HepG2 (cell line): ENCODE data around the gene PLSCR3. TPM values are rescaled to one million over a fixed set of nuclear protein-coding genes. Genes with fewer than 3 reads are reported as not detected.
A peak's percentile ranks its signal among the peaks of the same experiment; 100 is the strongest.

Experiments used
- ATAC-seq: fragments of 200-7000 bp; cut with Tn5 transposase; 3 replicates; pipeline ENCODE4 v1.9.1; 2020; ENCODE audit warnings: mild to moderate bottlenecking, moderate library complexity
- BruUV-seq: library from RNA; stranded (reverse); fragments of 400-500 nt; replicated peaks from 2 replicates; lab custom pipeline; 2021; lab: Mats Ljungman, UMichigan
- CTCF ChIA-PET: fragments of 300-600 bp; formaldehyde crosslinking; extraction: SDS; loops from one replicate; lab custom pipeline; 2021; ENCODE audit warnings: low total read pairs, inconsistent platforms, low intra/inter-chr PET ratio; lab: Yijun Ruan, JAX
- POLR2A ChIA-PET: fragments of 350-600 bp; sonication (Branson Sonifier 250); formaldehyde crosslinking; loops from one replicate; lab custom pipeline; 2020; ENCODE audit warnings: antibody characterized with exemption, inconsistent platforms; lab: Yijun Ruan, JAX
- DNase-seq: peaks from one replicate; pipeline ENCODE4 v3.0.0-alpha.2; 2015; ENCODE audit warnings: low spot score
- FAIRE-seq: peaks from 3 replicates; lab custom pipeline; 2011; peaks lifted over from hg19 to GRCh38; lab: Jason Lieb, UNC
- H2AFZ ChIP-seq: one replicate; pipeline ENCODE4 v1.6.1; 2011; ENCODE audit warnings: low read length, inconsistent platforms
- H3K27ac ChIP-seq: fragments of 300-600 bp; 3 replicates; pipeline ENCODE4 v1.8.0; 2011; ENCODE audit warnings: mixed run types, mild to moderate bottlenecking, mixed read lengths, low read length, inconsistent platforms; ENCODE audit not compliant: insufficient read depth; ENCODE audit errors: extremely low read length
- H3K27me3 ChIP-seq, 2 experiments: fragments of 200-600 bp in 1 of 2; 2 replicates in 1 of 2; 3 replicates in 1 of 2; pipeline versions ENCODE4 v1.6.0 to v1.8.0; 2011; ENCODE audit warnings: low read length in 2 of 2, mild to moderate bottlenecking in 2 of 2, moderate library complexity in 2 of 2, inconsistent platforms in 1 of 2; ENCODE audit not compliant: insufficient read depth in 2 of 2, control insufficient read depth in 1 of 2
- H3K36me3 ChIP-seq, 2 experiments: fragments of 200-600 bp in 1 of 2; replicated peaks in 1 of 2; 2 replicates in 1 of 2; 3 replicates in 1 of 2; pipeline versions ENCODE4 v1.5.1 to v1.8.0; 2011; ENCODE audit warnings: low read length in 2 of 2, inconsistent platforms in 1 of 2; ENCODE audit not compliant: insufficient read depth in 2 of 2, control insufficient read depth in 1 of 2
- H3K4me1 ChIP-seq: 2 replicates; pipeline ENCODE4 v1.5.1; 2012; ENCODE audit warnings: low read length, inconsistent platforms; ENCODE audit not compliant: insufficient read depth
- H3K4me2 ChIP-seq: 2 replicates; pipeline ENCODE4 v1.6.0; 2011; ENCODE audit warnings: low read depth, low read length, inconsistent platforms
- H3K4me3 ChIP-seq, 3 experiments: fragments of 200-600 bp in 1 of 3; sonication (generic), shearing (Covaris generic) in 1 of 3; replicated peaks in 1 of 3; 2 replicates each; pipeline ENCODE4 v1.5.1; 2011 to 2016; ENCODE audit warnings: low read length in 3 of 3, inconsistent platforms in 2 of 3, low read depth in 2 of 3, mild to moderate bottlenecking in 2 of 3, control low read depth in 1 of 3, mixed read lengths in 1 of 3; ENCODE audit not compliant: insufficient read depth in 1 of 3
- H3K79me2 ChIP-seq: one replicate; pipeline ENCODE4 v1.6.1; 2011; ENCODE audit warnings: low read length, inconsistent platforms; ENCODE audit not compliant: insufficient read depth
- H3K9ac ChIP-seq: 2 replicates; pipeline ENCODE4 v1.6.0; 2011; ENCODE audit warnings: mild to moderate bottlenecking, low read depth, low read length, inconsistent platforms; ENCODE audit not compliant: insufficient read depth
- H3K9me3 ChIP-seq: 2 replicates; pipeline ENCODE4 v1.5.1; 2012; ENCODE audit warnings: mild to moderate bottlenecking, low read length
- H4K20me1 ChIP-seq: 2 replicates; pipeline ENCODE4 v1.6.0; 2011; ENCODE audit warnings: inconsistent platforms, mild to moderate bottlenecking, low read length, moderate library complexity; ENCODE audit not compliant: insufficient read depth
- E2F5 ChIP-seq: sonication (generic); formaldehyde crosslinking; conservative IDR thresholded peaks from 2 replicates; pipeline ENCODE4 v1.4.0; 2020; ENCODE audit warnings: missing genetic modification reagents
- GATAD1 ChIP-seq: IDR thresholded peaks from 2 replicates; pipeline ENCODE4 v1.6.1; 2016; ENCODE audit warnings: missing genetic modification reagents, missing compliant biosample characterization
- WGBS: methylation state at CpG from one replicate; pipeline ENCODE4 v1.1.6; 2017; ENCODE audit warnings: low lambda C conversion rate; 5-methylcytosine and 5-hydroxymethylcytosine counted together
- in situ Hi-C: cut with HindIII; loops from 2 replicates; pipeline ENCODE4 v1.10.0; 2017; ENCODE audit warnings: low pct_unique_long_range_greater_than_20kb; ENCODE audit not compliant: extremely low pct_ligation_motif_present
- intact Hi-C: fragments of 100-400 bp; cut with micrococcal nuclease; formaldehyde crosslinking; loops from one replicate; pipeline ENCODE4 v1.10.0; 2022; ENCODE audit not compliant: unreplicated experiment
- polyA plus RNA-seq, 8 experiments: library from polyadenylated mRNA; depleted of rRNA in 3 of 8; stranded (reverse) in 7 of 8; unstranded in 1 of 8; fragments of >200 nt; fragmentation: Illumina TruSeq in 4 of 8; extraction: Trizol in 4 of 8; gene quantifications; 2 replicates each; pipeline versions ENCODE4 v1.2.1 to v1.2.3, GENCODE V29; 2011 to 2016; ENCODE audit warnings: low read depth in 4 of 8, missing spikeins in 1 of 8, mixed read lengths in 1 of 8; ENCODE audit not compliant: insufficient read depth in 1 of 8
- total RNA-seq, 5 experiments: library from RNA; depleted of rRNA; stranded (reverse); fragments of >200 nt; fragmentation: Illumina TruSeq; extraction: Trizol; gene quantifications; 2 replicates each; pipeline ENCODE4 v1.2.3, GENCODE V29; 2016; ENCODE audit warnings: low read depth in 1 of 5
- TF ChIP-seq, protein P1 (sequence below): IDR thresholded peaks from 2 replicates; pipeline ENCODE4 v1.6.1; 2012; ENCODE audit warnings: inconsistent platforms
- TF ChIP-seq, protein P2 (sequence below): sonication (generic); formaldehyde crosslinking; IDR thresholded peaks from 2 replicates; pipeline ENCODE4 v1.4.0; 2020; ENCODE audit warnings: missing genetic modification reagents
- TF ChIP-seq, protein P3 (sequence below): sonication (generic); formaldehyde crosslinking; IDR thresholded peaks from 2 replicates; pipeline ENCODE4 v1.5.1; 2020; ENCODE audit warnings: mild to moderate bottlenecking, missing genetic modification reagents, moderate library complexity
- TF ChIP-seq, protein P4 (sequence below): IDR thresholded peaks from 2 replicates; pipeline ENCODE4 v1.6.1; 2018; ENCODE audit warnings: missing genetic modification reagents, mild to moderate bottlenecking, missing compliant biosample characterization

Gene PLSCR3
- total and polyA plus RNA-seq, 2 of the 13 experiments (the other 11 are each of a cell fraction or from before 2014, with no cell fraction given), result 5.6 to 6.2 TPM

DNA sequence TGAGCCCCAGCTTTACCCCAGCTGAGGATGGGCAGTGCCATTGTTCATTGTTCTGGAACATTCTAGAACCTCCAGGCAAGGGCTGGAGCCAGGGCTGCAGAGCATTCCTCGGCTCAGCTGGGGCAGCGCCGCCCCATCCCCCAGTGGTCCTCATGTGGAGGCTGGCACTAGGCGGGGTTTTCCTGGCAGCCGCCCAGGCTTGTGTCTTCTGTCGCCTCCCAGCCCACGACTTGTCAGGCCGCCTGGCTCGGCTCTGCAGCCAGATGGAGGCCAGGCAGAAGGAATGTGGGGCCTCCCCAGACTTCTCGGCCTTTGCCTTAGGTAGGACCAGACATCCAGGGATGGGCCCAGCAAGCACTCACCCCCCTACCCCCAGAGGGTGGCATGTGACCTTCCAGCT lies 39.3 kb downstream of the PLSCR3 start, which contains the start of gene TMEM95:
Gene TMEM95, plus strand, starts transcription at position 104 of the 400 bp plus-strand sequence. Its CDS starts 49 bp downstream, at position 153.
- FAIRE-seq (no peak), ATAC-seq (no peak), DNase-seq (no peak)
- CTCF ChIA-PET, result interaction anchor here (2.0 kb wide), 1 partner anchor 82 kb away, joined by 11 read pairs; no protein-coding TSS in a partner anchor
- Histone ChIP-seq H3K4me2 (no peak within 1 kb of the TSS), H3K27ac (no peak within 1 kb of the TSS), H3K9ac (no peak within 1 kb of the TSS), H3K27me3 (peaks cover 0 to 11% of the 10 kb centered on the region in 2 experiments; a peak in 2 of 5 replicates), H3K9me3 (no peaks in the 10 kb centered on the region), H4K20me1 (no peaks in the 10 kb centered on the region), H3K4me3 (no peak within 1 kb of the TSS), H3K79me2 (no peaks in the 10 kb centered on the region), H3K4me1 (peaks cover 26% of the 10 kb centered on the region), H2AFZ (no peak within 1 kb of the TSS)
- no TSS peak for BruUV-seq
- in situ Hi-C loops, result loop anchor here (5.0 kb wide), 1 partner anchor 82 kb away; the partner anchor contains the start of genes FGF11 and TMEM102
- POLR2A ChIA-PET, result interaction anchor here (1.0 to 7.0 kb wide), 4 partner anchors 26 to 130 kb away, joined by 4 to 44 read pairs (median 6); partner anchors contain the start of genes CHRNB1, NEURL4, POLR2A and TMEM256
- TF ChIP-seq, protein P1, sequence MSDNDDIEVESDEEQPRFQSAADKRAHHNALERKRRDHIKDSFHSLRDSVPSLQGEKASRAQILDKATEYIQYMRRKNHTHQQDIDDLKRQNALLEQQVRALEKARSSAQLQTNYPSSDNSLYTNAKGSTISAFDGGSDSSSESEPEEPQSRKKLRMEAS, result no peak
- TF ChIP-seq E2F5, result no peak
- TF ChIP-seq GATAD1 (CRISPR knock-in tag), result no peak
- TF ChIP-seq, protein P2, sequence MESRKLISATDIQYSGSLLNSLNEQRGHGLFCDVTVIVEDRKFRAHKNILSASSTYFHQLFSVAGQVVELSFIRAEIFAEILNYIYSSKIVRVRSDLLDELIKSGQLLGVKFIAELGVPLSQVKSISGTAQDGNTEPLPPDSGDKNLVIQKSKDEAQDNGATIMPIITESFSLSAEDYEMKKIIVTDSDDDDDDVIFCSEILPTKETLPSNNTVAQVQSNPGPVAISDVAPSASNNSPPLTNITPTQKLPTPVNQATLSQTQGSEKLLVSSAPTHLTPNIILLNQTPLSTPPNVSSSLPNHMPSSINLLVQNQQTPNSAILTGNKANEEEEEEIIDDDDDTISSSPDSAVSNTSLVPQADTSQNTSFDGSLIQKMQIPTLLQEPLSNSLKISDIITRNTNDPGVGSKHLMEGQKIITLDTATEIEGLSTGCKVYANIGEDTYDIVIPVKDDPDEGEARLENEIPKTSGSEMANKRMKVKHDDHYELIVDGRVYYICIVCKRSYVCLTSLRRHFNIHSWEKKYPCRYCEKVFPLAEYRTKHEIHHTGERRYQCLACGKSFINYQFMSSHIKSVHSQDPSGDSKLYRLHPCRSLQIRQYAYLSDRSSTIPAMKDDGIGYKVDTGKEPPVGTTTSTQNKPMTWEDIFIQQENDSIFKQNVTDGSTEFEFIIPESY (CRISPR knock-in tag), result 0 out of 2 replicates have a peak, but pooled peaks have one; percentile 29
- TF ChIP-seq, protein P3, sequence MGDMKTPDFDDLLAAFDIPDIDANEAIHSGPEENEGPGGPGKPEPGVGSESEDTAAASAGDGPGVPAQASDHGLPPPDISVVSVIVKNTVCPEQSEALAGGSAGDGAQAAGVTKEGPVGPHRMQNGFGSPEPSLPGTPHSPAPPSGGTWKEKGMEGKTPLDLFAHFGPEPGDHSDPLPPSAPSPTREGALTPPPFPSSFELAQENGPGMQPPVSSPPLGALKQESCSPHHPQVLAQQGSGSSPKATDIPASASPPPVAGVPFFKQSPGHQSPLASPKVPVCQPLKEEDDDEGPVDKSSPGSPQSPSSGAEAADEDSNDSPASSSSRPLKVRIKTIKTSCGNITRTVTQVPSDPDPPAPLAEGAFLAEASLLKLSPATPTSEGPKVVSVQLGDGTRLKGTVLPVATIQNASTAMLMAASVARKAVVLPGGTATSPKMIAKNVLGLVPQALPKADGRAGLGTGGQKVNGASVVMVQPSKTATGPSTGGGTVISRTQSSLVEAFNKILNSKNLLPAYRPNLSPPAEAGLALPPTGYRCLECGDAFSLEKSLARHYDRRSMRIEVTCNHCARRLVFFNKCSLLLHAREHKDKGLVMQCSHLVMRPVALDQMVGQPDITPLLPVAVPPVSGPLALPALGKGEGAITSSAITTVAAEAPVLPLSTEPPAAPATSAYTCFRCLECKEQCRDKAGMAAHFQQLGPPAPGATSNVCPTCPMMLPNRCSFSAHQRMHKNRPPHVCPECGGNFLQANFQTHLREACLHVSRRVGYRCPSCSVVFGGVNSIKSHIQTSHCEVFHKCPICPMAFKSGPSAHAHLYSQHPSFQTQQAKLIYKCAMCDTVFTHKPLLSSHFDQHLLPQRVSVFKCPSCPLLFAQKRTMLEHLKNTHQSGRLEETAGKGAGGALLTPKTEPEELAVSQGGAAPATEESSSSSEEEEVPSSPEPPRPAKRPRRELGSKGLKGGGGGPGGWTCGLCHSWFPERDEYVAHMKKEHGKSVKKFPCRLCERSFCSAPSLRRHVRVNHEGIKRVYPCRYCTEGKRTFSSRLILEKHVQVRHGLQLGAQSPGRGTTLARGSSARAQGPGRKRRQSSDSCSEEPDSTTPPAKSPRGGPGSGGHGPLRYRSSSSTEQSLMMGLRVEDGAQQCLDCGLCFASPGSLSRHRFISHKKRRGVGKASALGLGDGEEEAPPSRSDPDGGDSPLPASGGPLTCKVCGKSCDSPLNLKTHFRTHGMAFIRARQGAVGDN (CRISPR knock-in tag), result peak; percentile 18; the same call in 1 of the 2 replicates
- TF ChIP-seq, protein P4, sequence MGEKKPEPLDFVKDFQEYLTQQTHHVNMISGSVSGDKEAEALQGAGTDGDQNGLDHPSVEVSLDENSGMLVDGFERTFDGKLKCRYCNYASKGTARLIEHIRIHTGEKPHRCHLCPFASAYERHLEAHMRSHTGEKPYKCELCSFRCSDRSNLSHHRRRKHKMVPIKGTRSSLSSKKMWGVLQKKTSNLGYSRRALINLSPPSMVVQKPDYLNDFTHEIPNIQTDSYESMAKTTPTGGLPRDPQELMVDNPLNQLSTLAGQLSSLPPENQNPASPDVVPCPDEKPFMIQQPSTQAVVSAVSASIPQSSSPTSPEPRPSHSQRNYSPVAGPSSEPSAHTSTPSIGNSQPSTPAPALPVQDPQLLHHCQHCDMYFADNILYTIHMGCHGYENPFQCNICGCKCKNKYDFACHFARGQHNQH (CRISPR knock-in tag), result no peak
- TF ChIP-seq, all 625 proteins: peak for 2
- H3K36me3 ChIP-seq, result no peaks in the 10 kb centered on the region
- WGBS, result 23% methylated on average over 6 of the region's 10 CpGs
- intact Hi-C loops, result loop anchor here (5.0 to 10.0 kb wide), 4 partner anchors 47 to 210 kb away; partner anchors contain the start of genes POLR2A, SENP3, SLC35G6 and TMEM256
